IMR-90 (cell line): ENCODE data around the gene SEMA4D. TPM values are rescaled to one million over a fixed set of nuclear protein-coding genes. Genes with fewer than 3 reads are reported as not detected.
A peak's percentile ranks its signal among the peaks of the same experiment; 100 is the strongest.

Experiments
- ATAC-seq: fragments of 200-7000 bp; cut with Tn5 transposase; 2 replicates; pipeline ENCODE4 v1.9.1; 2020; ENCODE audit warnings: low read depth, mild to moderate bottlenecking, moderate library complexity
- Bru-seq: library from RNA; stranded (reverse); fragments of 400-500 nt; gene quantifications from one replicate; lab custom pipeline; 2021; lab: Mats Ljungman, UMichigan
- BruChase-seq, 2 experiments: library from RNA; stranded (reverse); fragments of 400-500 nt; gene quantifications; one replicate each; lab custom pipeline; 2021; lab: Mats Ljungman, UMichigan
- BruUV-seq: library from RNA; stranded (reverse); fragments of 400-500 nt; replicated peaks from 2 replicates; lab custom pipeline; 2021; lab: Mats Ljungman, UMichigan
- CTCF ChIA-PET: fragments of 300-600 bp; formaldehyde crosslinking; extraction: SDS; loops from one replicate; lab custom pipeline; 2021; ENCODE audit warnings: antibody characterized with exemption; lab: Yijun Ruan, JAX
- POLR2A ChIA-PET: fragments of 300-600 bp; sonication (Branson Sonifier 250); formaldehyde crosslinking; loops from one replicate; lab custom pipeline; 2022; ENCODE audit warnings: antibody characterized with exemption; ENCODE audit not compliant: unreplicated experiment; lab: Charles Lee
- DNase-seq: peaks from one replicate; pipeline ENCODE4 v3.0.0; 2013
- H2AFZ ChIP-seq: replicated peaks from 2 replicates; pipeline ENCODE3; 2013; ENCODE audit warnings: low read length, mild to moderate bottlenecking; ENCODE audit not compliant: poor library complexity
- H2AK5ac ChIP-seq: 2 replicates; pipeline ENCODE4 v1.6.1; 2013; ENCODE audit warnings: low read depth, low read length, inconsistent platforms
- H2AK9ac ChIP-seq: replicated peaks from 2 replicates; pipeline ENCODE3; 2013; ENCODE audit warnings: mild to moderate bottlenecking, low read depth, low read length, moderate library complexity; ENCODE audit not compliant: poor library complexity
- H2BK120ac ChIP-seq: 2 replicates; pipeline ENCODE4 v1.6.1; 2013; ENCODE audit warnings: low read depth, low read length, inconsistent platforms
- H2BK15ac ChIP-seq: 3 replicates; pipeline ENCODE4 v1.6.1; 2013; ENCODE audit warnings: low read depth, low read length, inconsistent platforms
- H2BK20ac ChIP-seq: 2 replicates; pipeline ENCODE4 v1.6.1; 2013; ENCODE audit warnings: low read depth, mild to moderate bottlenecking, inconsistent platforms, low read length, moderate library complexity
- H2BK5ac ChIP-seq: 2 replicates; pipeline ENCODE4 v1.6.1; 2013; ENCODE audit warnings: mild to moderate bottlenecking, low read depth, low read length, inconsistent platforms; ENCODE audit not compliant: poor library complexity, severe bottlenecking
- H3K14ac ChIP-seq: replicated peaks from 2 replicates; pipeline ENCODE4 v1.6.1; 2013; ENCODE audit warnings: low read depth, low read length, inconsistent platforms
- H3K18ac ChIP-seq: 2 replicates; pipeline ENCODE4 v1.6.1; 2013; ENCODE audit warnings: low read depth, low read length, control low read depth
- H3K23ac ChIP-seq: 2 replicates; pipeline ENCODE4 v1.6.1; 2013; ENCODE audit warnings: low read depth, low read length, inconsistent platforms
- H3K27ac ChIP-seq: 2 replicates; pipeline ENCODE4 v1.5.1; 2013; ENCODE audit warnings: mild to moderate bottlenecking, control low read depth, low read length; ENCODE audit not compliant: insufficient read depth
- H3K27me3 ChIP-seq: 2 replicates; pipeline ENCODE4 v1.6.1; 2013; ENCODE audit warnings: low read length; ENCODE audit not compliant: control insufficient read depth, insufficient read depth
- H3K36me3 ChIP-seq: 2 replicates; pipeline ENCODE4 v1.6.1; 2013; ENCODE audit warnings: low read length, mixed read lengths; ENCODE audit not compliant: control insufficient read depth, insufficient read depth
- H3K4ac ChIP-seq: 2 replicates; pipeline ENCODE4 v1.6.1; 2013; ENCODE audit warnings: low read depth, low read length, inconsistent platforms
- H3K4me1 ChIP-seq: 2 replicates; pipeline ENCODE4 v1.6.1; 2013; ENCODE audit warnings: low read length, mixed read lengths; ENCODE audit not compliant: control insufficient read depth, insufficient read depth
- H3K4me2 ChIP-seq: 2 replicates; pipeline ENCODE4 v1.6.1; 2013; ENCODE audit warnings: low read depth, mild to moderate bottlenecking, control low read depth, low read length, moderate library complexity
- H3K4me3 ChIP-seq: 2 replicates; pipeline ENCODE4 v1.5.1; 2013; ENCODE audit warnings: low read depth, mild to moderate bottlenecking, control low read depth, low read length, moderate library complexity; ENCODE audit not compliant: insufficient read depth
- H3K56ac ChIP-seq: 2 replicates; pipeline ENCODE4 v1.6.1; 2013; ENCODE audit warnings: low read length, inconsistent platforms; ENCODE audit not compliant: insufficient read depth; ENCODE audit errors: extremely low read depth
- H3K79me1 ChIP-seq, 2 experiments: 2 replicates each; pipeline ENCODE4 v1.6.1; 2013; ENCODE audit warnings: low read length in 2 of 2, inconsistent platforms in 1 of 2, low read depth in 1 of 2
- H3K9ac ChIP-seq: 2 replicates; pipeline ENCODE4 v1.6.1; 2013; ENCODE audit warnings: low read depth, low read length, control low read depth
- H3K9me1 ChIP-seq: 2 replicates; pipeline ENCODE4 v1.6.1; 2013; ENCODE audit warnings: low read length, inconsistent platforms; ENCODE audit not compliant: insufficient read depth
- H3K9me3 ChIP-seq: 2 replicates; pipeline ENCODE4 v1.6.1; 2013; ENCODE audit warnings: low read length; ENCODE audit not compliant: control insufficient read depth, insufficient read depth
- H4K20me1 ChIP-seq: 2 replicates; pipeline ENCODE4 v1.6.1; 2013; ENCODE audit warnings: low read length, inconsistent platforms; ENCODE audit not compliant: insufficient read depth
- H4K5ac ChIP-seq: 2 replicates; pipeline ENCODE4 v1.6.1; 2013; ENCODE audit warnings: mild to moderate bottlenecking, low read depth, low read length, control low read depth
- H4K8ac ChIP-seq, 2 experiments: 2 replicates each; pipeline ENCODE4 v1.6.1; 2013; ENCODE audit warnings: low read depth in 2 of 2, low read length in 2 of 2, control low read depth in 1 of 2, inconsistent platforms in 1 of 2
- H4K91ac ChIP-seq: 2 replicates; pipeline ENCODE4 v1.6.1; 2013; ENCODE audit warnings: low read depth, low read length, inconsistent platforms; ENCODE audit not compliant: insufficient read depth
- MAFK ChIP-seq: IDR thresholded peaks from 2 replicates; pipeline ENCODE4 v1.6.1; 2012; ENCODE audit warnings: low read depth, low read length, improper control_type of control experiment
- MAZ ChIP-seq: IDR thresholded peaks from 2 replicates; pipeline ENCODE4 v1.6.1; 2012; ENCODE audit warnings: low read depth, mild to moderate bottlenecking, low read length, improper control_type of control experiment, moderate library complexity, borderline replicate concordance
- WGBS, 2 experiments: methylation state at CpG; one replicate each; pipeline versions ENCODE4 v1.1.5 to v1.1.7; 2013; ENCODE audit warnings: missing lambda C conversion rate in 2 of 2; ENCODE audit not compliant: insufficient read length in 1 of 2; ENCODE audit errors: extremely low coverage in 2 of 2; 5-methylcytosine and 5-hydroxymethylcytosine counted together
- dilution Hi-C: fragments of 300-500 bp; cut with HindIII; formaldehyde crosslinking; loops from one replicate; pipeline ENCODE4 v1.14.3; 2018; ENCODE audit warnings: low sequenced_read_pairs; ENCODE audit not compliant: unreplicated experiment
- in situ Hi-C: fragments of 300-500 bp; cut with MboI; formaldehyde crosslinking; loops from 3 replicates; pipeline ENCODE4 v1.14.3; 2019; ENCODE audit warnings: low sequenced_read_pairs, inconsistent platforms, mixed read lengths
- intact Hi-C: fragments of 100-400 bp; cut with micrococcal nuclease; formaldehyde crosslinking; loops from 2 replicates; pipeline ENCODE4 v1.10.0; 2022
- long read RNA-seq: library from polyadenylated mRNA; unstranded; transcript quantifications from one replicate; pipeline ENCODE4 v2.0.0, GENCODE V29; 2021; ENCODE audit not compliant: unreplicated experiment
- polyA plus RNA-seq, 3 experiments: library from polyadenylated mRNA; depleted of rRNA; stranded (reverse); fragments of >200 nt; gene quantifications; 2 replicates each; pipeline ENCODE4 v1.2.3, GENCODE V29; 2012; ENCODE audit warnings: low replicate concordance in 1 of 3
- total RNA-seq: library from RNA; depleted of rRNA; stranded (reverse); fragments of >200 nt; gene quantifications from 2 replicates; pipeline ENCODE4 v1.2.3, GENCODE V29; 2012; rRNA removed

The SEMA4D gene, protein sequence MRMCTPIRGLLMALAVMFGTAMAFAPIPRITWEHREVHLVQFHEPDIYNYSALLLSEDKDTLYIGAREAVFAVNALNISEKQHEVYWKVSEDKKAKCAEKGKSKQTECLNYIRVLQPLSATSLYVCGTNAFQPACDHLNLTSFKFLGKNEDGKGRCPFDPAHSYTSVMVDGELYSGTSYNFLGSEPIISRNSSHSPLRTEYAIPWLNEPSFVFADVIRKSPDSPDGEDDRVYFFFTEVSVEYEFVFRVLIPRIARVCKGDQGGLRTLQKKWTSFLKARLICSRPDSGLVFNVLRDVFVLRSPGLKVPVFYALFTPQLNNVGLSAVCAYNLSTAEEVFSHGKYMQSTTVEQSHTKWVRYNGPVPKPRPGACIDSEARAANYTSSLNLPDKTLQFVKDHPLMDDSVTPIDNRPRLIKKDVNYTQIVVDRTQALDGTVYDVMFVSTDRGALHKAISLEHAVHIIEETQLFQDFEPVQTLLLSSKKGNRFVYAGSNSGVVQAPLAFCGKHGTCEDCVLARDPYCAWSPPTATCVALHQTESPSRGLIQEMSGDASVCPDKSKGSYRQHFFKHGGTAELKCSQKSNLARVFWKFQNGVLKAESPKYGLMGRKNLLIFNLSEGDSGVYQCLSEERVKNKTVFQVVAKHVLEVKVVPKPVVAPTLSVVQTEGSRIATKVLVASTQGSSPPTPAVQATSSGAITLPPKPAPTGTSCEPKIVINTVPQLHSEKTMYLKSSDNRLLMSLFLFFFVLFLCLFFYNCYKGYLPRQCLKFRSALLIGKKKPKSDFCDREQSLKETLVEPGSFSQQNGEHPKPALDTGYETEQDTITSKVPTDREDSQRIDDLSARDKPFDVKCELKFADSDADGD
- total RNA-seq (0.56 and 0.90 TPM in 2 replicates), polyA plus RNA-seq (2012; rRNA removed) (1.1 and 1.5 TPM in 2 replicates), Bru-seq, nascent RNA (percentile 52 among the genes with signal in this experiment), BruChase-seq, experiment 1, labeled RNA remaining after a 6-hour chase (percentile 53 among the genes with signal in this experiment), BruChase-seq, experiment 2, labeled RNA remaining after a 2-hour chase (percentile 52 among the genes with signal in this experiment)
- 0.82 and 1.2 TPM in 2 replicates for polyA plus RNA-seq (2012; cell fraction: cytosol; rRNA removed)
- polyA plus RNA-seq (2012; cell fraction: nucleus; rRNA removed; ENCODE audit: low replicate concordance): 6.2 and 6.8 TPM in 2 replicates
- long read RNA-seq, partial matches to known transcripts: 1 of 5 reads
- long read RNA-seq, other reads (novel, unspliced or antisense): 0 of 5 reads

DNA sequence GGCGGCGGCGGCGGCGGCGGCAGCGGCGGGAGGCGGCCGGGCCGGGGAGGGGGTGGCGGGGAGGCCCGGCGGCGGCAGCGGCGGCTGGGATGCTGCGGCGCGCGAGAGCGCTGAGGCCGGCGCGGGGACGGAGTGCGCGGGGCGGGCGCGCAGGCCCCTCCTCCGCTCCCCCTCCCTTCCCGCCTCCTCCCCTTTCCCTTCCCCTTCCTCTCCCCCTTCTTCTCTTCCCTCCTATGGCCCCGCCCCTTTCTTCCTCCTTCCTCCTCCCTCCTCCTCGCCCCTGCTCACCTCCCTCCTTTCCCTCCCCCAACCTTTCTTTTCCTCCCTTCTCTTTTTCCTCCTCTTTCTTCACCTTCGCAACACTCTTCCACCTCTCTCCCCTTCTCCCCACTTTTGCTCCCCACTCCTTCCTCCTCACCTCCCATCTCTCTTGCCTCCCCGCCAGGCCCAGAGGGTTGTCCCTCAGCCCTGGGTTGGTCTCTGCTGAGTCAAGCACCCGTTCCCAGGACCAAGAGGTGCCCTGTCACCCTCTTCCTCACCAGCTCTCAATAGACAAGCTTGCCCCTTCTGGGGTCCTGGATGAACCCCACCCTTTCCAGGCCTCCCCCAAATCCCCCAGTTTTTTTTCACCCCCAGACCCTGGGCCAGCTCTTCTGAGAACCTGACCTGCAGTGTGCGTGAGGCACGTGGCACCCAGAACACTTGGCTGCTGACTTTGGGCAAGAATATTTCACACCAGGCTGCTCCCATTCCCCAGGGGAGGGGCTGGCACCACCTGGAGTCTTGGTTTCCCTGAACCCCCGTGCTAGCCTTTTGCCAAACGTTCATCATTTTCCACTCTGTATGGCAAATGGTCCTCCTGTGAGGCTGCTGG, at the start of gene SEMA4D:
TSS of gene SEMA4D (minus strand) at position 136 of the 874 bp plus-strand sequence. CDS start 92,657 bp downstream, outside the sequence.
- CTCF ChIA-PET: no interaction called here
- H4K8ac ChIP-seq: peak within 1 kb of the TSS; percentile 2 to 85; a peak in 2 of 4 replicates
- no peak within 1 kb of the TSS for H2BK120ac ChIP-seq
- TF ChIP-seq MAZ (peak; percentile 96), MAFK (no peak)
- no peak within 1 kb of the TSS for H2BK20ac ChIP-seq
- H3K4ac ChIP-seq: peak within 1 kb of the TSS; percentile 19; the same call in 1 of the 2 replicates
- H3K4me2 ChIP-seq: peak within 1 kb of the TSS; percentile 63
- no peak within 1 kb of the TSS for H2BK5ac ChIP-seq
- peak within 1 kb of the TSS; percentile 32; the same call in 1 of the 2 replicates for H4K5ac ChIP-seq
- H3K27me3 ChIP-seq: peaks cover 18% of the 10 kb centered on the region
- peak within 1 kb of the TSS; percentile 76 for H2AFZ ChIP-seq
- no peak within 1 kb of the TSS for H3K27ac ChIP-seq
- in situ Hi-C loops: no loop called here
- 0 out of 2 replicates have a peak within 1 kb of the TSS, but pooled peaks have one; percentile 8 for H3K14ac ChIP-seq
- peak within 1 kb of the TSS; percentile 51 for H2AK9ac ChIP-seq
- peak within 1 kb of the TSS; percentile 22; the same call in 1 of the 2 replicates for H3K9ac ChIP-seq
- H3K9me3 ChIP-seq: no peaks in the 10 kb centered on the region
- H3K18ac ChIP-seq: peak within 1 kb of the TSS; percentile 4; the same call in 1 of the 2 replicates
- WGBS, 2 experiments: 36 to 100% methylated on average over 1 to 4 of the region's 42 CpGs
- H3K4me1 ChIP-seq: no peaks in the 10 kb centered on the region
- peak within 1 kb of the TSS; percentile 44; the same call in 1 of the 2 replicates for H4K91ac ChIP-seq
- H3K4me3 ChIP-seq: peak within 1 kb of the TSS; percentile 61
- BruUV-seq: no TSS peak
- DNase-seq: peak; percentile 51
- peak; percentile 96 for ATAC-seq
- 0 out of 2 replicates have a peak within 1 kb of the TSS, but pooled peaks have one; percentile 24 for H2AK5ac ChIP-seq
- no peaks in the 10 kb centered on the region for H3K9me1 ChIP-seq
- H3K79me1 ChIP-seq: no peaks in the 10 kb centered on the region; a peak in 2 of 4 replicates
- H2BK15ac ChIP-seq: no peak within 1 kb of the TSS
- dilution Hi-C loops: no loop called here
- intact Hi-C loops: loop anchor here (2.0 kb wide), 1 partner anchor 23 kb away; no protein-coding TSS in a partner anchor
- H4K20me1 ChIP-seq: no peaks in the 10 kb centered on the region; the same call in 1 of the 2 replicates
- H3K56ac ChIP-seq: no peak within 1 kb of the TSS
- no peaks in the 10 kb centered on the region for H3K36me3 ChIP-seq
- POLR2A ChIA-PET: no interaction called here
- no peak within 1 kb of the TSS for H3K23ac ChIP-seq
